ENCODE measurements around the gene CTRL.

GRCh38 chr16:67975321-67976105, 43.9 kb upstream of the CTRL start:
- TF ChIP-seq CTCF (IDR thresholded peaks at IDR 0.05) (no peak), POLR2A (IDR thresholded peaks at IDR 0.05) (no peak)

All from testis (tissue), 2 donors.